Body of pancreas (tissue), 4 donors: ENCODE results near the gene MSI2. TPM values are rescaled to one million over a fixed set of nuclear protein-coding genes. Genes with fewer than 3 reads are reported as not detected.

Experiments used
- ATAC-seq: fragments of 150-250 bp; one replicate; pipeline ENCODE4 v1.9.1; 2016
- DNase-seq, 4 donors: peaks; one replicate each; pipeline ENCODE4 v3.0.0-alpha.2; 2019
- H3K27ac ChIP-seq, 4 donors: fragments of 200-600 bp; sonication (generic); 1 replicate in 3 of 4; 2 replicates in 1 of 4; pipeline versions ENCODE4 v1.5.1 to v1.6.1; 2016 to 2019; ENCODE audit warnings: mild to moderate bottlenecking in 1 of 4, mixed read lengths in 1 of 4, moderate library complexity in 1 of 4
- H3K27me3 ChIP-seq, 2 donors: fragments of 200-600 bp; sonication (generic); one replicate each; pipeline ENCODE4 v1.6.0; 2016; ENCODE audit warnings: mild to moderate bottlenecking in 1 of 2
- H3K36me3 ChIP-seq, 2 donors: fragments of 200-600 bp; sonication (generic); replicated peaks in 1 of 2; 2 replicates each; pipeline ENCODE4 v1.5.1; 2016; ENCODE audit warnings: low read depth in 2 of 2; ENCODE audit not compliant: insufficient read depth in 1 of 2
- H3K4me1 ChIP-seq: fragments of 200-600 bp; sonication (generic); one replicate; pipeline ENCODE4 v1.6.0; 2016
- H3K4me3 ChIP-seq, 2 donors: fragments of 200-600 bp; sonication (generic); 1 replicate in 1 of 2; 2 replicates in 1 of 2; pipeline ENCODE4 v1.5.1; 2016 to 2019
- H3K9me3 ChIP-seq, 3 donors: fragments of 200-600 bp; sonication (generic); 1 replicate in 2 of 3; 2 replicates in 1 of 3; pipeline ENCODE4 v1.5.1; 2016
- POLR2A ChIP-seq, 3 donors: fragments of 450-650 bp; IDR thresholded peaks; one replicate each; pipeline ENCODE4 v1.6.1; 2016; ENCODE audit warnings: antibody characterized with exemption in 3 of 3, mild to moderate bottlenecking in 2 of 3
- WGBS, 2 donors: methylation state at CpG; one replicate each; pipeline ENCODE4 v1.1.5; 2017; 5-methylcytosine and 5-hydroxymethylcytosine counted together
- intact Hi-C: fragments of 100-400 bp; cut with DNase I; formaldehyde crosslinking; loops from one replicate; pipeline ENCODE4 v1.15.1; 2023
- total RNA-seq, 2 donors: library from RNA; depleted of rRNA; stranded (reverse); fragments of >200 nt; gene quantifications; one replicate each; pipeline ENCODE4 v1.1.0, GENCODE V29; 2016
- TF ChIP-seq, protein P1 (sequence below), 7 experiments: fragments of 450-650 bp in 4 of 7; fragments of 200-600 bp in 3 of 7; sonication (generic) in 3 of 7; IDR thresholded peaks; one replicate each; pipeline ENCODE4 v1.5.1; 2016 to 2019; ENCODE audit warnings: antibody characterized with exemption in 7 of 7

The MSI2 gene
- total RNA-seq, 2 donors from 2014 or later, result 21.1 to 28.5 TPM

DNA sequence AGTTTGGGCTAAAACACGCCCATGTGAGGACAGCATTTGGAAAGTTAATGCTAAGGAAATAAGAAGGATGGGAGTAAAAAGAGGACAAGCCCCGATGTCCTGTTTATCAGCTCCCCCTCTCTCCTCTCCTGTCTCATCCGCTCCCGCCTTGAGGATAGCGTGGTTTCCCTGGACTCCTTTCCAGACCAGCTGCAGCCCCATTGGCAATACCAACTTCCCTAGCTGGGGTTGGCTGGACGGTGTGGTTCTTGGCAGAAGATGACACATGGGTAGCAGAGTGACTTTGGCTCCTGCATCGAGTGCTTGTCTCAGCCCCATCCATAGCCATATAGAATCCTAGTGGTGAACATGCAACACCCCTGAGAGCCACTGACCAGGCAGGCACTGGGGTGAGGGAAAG is 302.9 kb downstream of the MSI2 start:
- ATAC-seq (no peak), DNase-seq (no peak)
- 88 to 93% methylated on average over 7 of the region's 7 CpGs for WGBS, 2 donors
- Histone ChIP-seq H3K27me3 (no peaks in the 10 kb centered on the region), H3K4me3 (no peak overlapping the region), H3K27ac (no peak overlapping the region), H3K9me3 (no peaks in the 10 kb centered on the region), H3K36me3 (no peaks in the 10 kb centered on the region), H3K4me1 (no peaks in the 10 kb centered on the region)
- TF ChIP-seq POLR2A (IDR thresholded peaks at IDR 0.05), result no peak
- TF ChIP-seq, protein P1, sequence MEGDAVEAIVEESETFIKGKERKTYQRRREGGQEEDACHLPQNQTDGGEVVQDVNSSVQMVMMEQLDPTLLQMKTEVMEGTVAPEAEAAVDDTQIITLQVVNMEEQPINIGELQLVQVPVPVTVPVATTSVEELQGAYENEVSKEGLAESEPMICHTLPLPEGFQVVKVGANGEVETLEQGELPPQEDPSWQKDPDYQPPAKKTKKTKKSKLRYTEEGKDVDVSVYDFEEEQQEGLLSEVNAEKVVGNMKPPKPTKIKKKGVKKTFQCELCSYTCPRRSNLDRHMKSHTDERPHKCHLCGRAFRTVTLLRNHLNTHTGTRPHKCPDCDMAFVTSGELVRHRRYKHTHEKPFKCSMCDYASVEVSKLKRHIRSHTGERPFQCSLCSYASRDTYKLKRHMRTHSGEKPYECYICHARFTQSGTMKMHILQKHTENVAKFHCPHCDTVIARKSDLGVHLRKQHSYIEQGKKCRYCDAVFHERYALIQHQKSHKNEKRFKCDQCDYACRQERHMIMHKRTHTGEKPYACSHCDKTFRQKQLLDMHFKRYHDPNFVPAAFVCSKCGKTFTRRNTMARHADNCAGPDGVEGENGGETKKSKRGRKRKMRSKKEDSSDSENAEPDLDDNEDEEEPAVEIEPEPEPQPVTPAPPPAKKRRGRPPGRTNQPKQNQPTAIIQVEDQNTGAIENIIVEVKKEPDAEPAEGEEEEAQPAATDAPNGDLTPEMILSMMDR (IDR thresholded peaks at IDR 0.05), result no peak
- intact Hi-C loops, result no loop called here

DNA sequence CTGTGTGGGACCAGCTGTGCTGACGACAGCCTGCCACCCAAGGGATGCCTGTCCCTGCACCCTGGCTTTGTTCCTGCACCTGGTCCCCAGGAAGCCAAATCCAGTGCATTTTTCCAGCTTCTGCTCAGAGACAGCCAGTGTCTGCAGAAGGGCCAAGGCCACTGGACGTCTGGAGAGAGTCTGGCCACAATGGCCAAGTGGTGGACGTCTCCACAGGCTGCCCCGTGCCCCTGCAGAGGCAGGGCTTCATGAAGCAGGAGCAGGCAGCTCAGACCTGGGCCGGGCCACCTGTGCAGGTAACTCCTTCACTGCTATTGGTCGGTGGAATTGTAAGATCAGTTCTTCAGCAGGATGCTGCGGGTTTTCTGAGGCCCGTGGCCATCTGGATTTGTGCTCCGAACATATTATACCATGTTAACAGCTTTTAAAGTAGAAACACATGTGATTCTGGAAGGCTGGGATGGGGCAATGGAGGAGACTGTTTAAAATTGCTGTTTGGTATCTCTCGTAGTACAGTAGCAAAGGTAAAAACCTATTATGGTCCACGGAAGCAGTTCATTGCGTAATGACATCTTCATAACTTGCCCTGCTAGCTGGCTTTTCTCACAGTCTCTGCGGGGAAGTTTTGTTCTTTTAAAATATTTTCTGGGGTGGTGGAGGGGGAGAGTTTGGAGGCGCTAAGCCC is 303.5 kb downstream of the MSI2 start:
- Histone ChIP-seq H3K4me1 (no peaks in the 10 kb centered on the region), H3K4me3 (no peak overlapping the region), H3K9me3 (no peaks in the 10 kb centered on the region), H3K36me3 (no peaks in the 10 kb centered on the region), H3K27ac (no peak overlapping the region), H3K27me3 (no peaks in the 10 kb centered on the region)
- no peak for TF ChIP-seq POLR2A (IDR thresholded peaks at IDR 0.05)
- TF ChIP-seq, protein P1 (IDR thresholded peaks at IDR 0.05), result no peak
- ATAC-seq (no peak), DNase-seq (no peak)
- 83 to 84% methylated on average over 12 to 14 of the region's 14 CpGs for WGBS, 2 donors
- intact Hi-C loops, result no loop called here

DNA sequence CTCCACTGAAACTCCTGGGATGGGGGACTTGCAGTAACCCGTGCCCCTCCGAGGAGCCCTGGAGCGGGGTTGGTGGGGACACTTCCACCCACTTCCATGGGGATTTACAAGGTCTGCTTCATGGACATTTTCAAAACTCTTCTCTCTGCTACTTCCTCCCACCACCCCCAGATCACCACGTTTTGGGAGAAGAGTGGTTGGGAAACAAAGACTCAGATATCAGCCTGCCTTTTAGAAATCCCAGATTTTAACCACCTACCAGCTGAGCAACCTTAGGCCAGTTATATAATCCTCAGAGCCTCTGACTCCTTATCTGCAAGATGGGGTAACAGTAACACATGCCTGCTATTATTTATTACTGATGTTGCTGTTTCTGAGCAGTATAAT is 304.0 kb downstream of the MSI2 start:
- whole genome bisulfite sequencing, 2 donors, result 82 to 86% methylated on average over 4 of the region's 4 CpGs
- intact Hi-C loops, result no loop called here

DNA sequence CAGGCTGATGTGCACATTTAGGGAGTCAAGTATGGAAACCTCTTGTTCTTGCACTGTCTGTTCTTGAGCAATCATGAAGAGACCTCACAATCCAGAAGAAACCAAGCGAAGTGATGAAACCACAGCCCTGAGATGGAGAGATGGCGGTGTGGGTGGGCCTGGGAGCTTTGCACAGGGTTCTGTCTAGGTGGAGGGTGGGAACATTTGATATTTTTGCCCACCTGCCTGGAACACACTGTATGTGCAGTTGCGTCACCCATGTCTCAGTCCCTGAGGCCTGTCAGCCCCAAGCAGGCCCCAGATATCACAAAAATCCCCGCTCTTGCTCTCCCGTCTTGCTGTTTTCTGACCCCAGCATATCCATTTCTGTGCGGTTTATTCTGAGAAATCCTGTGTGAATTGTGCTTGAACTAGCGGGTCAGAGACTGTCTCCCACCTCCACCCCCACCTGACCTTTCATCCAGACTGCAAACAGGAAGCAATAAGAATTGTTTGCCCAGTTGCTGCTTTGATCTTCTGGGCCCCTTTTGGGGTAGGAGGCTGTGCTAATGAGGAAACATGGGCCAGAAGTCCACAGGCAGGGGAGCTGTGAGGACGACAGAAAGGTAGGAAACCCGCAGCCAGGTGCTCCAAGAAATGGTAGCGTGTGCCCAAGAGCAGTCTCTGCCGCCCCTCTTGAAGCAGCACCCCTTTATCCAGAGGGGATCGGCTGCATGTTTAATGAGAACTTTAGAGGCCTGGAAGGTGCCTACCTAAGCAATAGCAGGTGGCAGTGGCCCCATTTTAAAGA is 304.9 kb downstream of the MSI2 start:
- no peak for ATAC-seq
- no peak for TF ChIP-seq POLR2A (IDR thresholded peaks at IDR 0.05)
- TF ChIP-seq, protein P1 (IDR thresholded peaks at IDR 0.05), result no peak
- no peak overlapping the region for H3K27ac ChIP-seq
- H3K27me3 ChIP-seq, result no peaks in the 10 kb centered on the region
- H3K36me3 ChIP-seq, result no peaks in the 10 kb centered on the region
- 86 to 94% methylated on average over 12 of the region's 12 CpGs for WGBS, 2 donors
- intact Hi-C loops, result no loop called here
- H3K4me3 ChIP-seq, result no peak overlapping the region
- no peak for DNase-seq
- H3K4me1 ChIP-seq, result no peaks in the 10 kb centered on the region
- H3K9me3 ChIP-seq, result no peaks in the 10 kb centered on the region

More for the DNA sequence above, 304.0 kb downstream of the MSI2 start:
- DNase-seq (no peak), ATAC-seq (no peak)
- H3K9me3 ChIP-seq, result no peaks in the 10 kb centered on the region
- H3K4me1 ChIP-seq, result no peaks in the 10 kb centered on the region
- TF ChIP-seq, protein P1 (IDR thresholded peaks at IDR 0.05), result no peak
- TF ChIP-seq POLR2A (IDR thresholded peaks at IDR 0.05), result no peak
- H3K27me3 ChIP-seq, result no peaks in the 10 kb centered on the region
- H3K27ac ChIP-seq, result no peak overlapping the region
- H3K4me3 ChIP-seq, result no peak overlapping the region
- H3K36me3 ChIP-seq, result no peaks in the 10 kb centered on the region
